K562 (cell line): ENCODE data around the gene TMC4. TPM values are rescaled to one million over a fixed set of nuclear protein-coding genes. Genes with fewer than 3 reads are reported as not detected.

Source experiments
- ATAC-seq: fragments of 200-7000 bp; cut with Tn5 transposase; 3 replicates; pipeline ENCODE4 v1.9.1; 2020; ENCODE audit warnings: moderate library complexity
- BruUV-seq: library from RNA; stranded (reverse); fragments of 400-500 nt; replicated peaks from 2 replicates; lab custom pipeline; 2021; lab: Mats Ljungman, UMichigan
- CTCF ChIA-PET: fragments of 300-600 bp; formaldehyde crosslinking; extraction: SDS; loops from one replicate; lab custom pipeline; 2021; ENCODE audit warnings: low intra/inter-chr PET ratio; lab: Yijun Ruan, JAX
- POLR2A ChIA-PET: fragments of 300-600, 350-650 bp; sonication (Branson Sonifier 250); formaldehyde crosslinking; extraction: SDS; loops from one replicate; lab custom pipeline; 2021; ENCODE audit warnings: antibody characterized with exemption, inconsistent platforms; lab: Yijun Ruan, JAX
- DNase-seq, 4 experiments: peaks; one replicate each; pipeline versions ENCODE4 v3.0.0 to v3.0.0-alpha.2; 2011 to 2018; ENCODE audit warnings: low spot score in 3 of 4, mixed read lengths in 3 of 4; ENCODE audit errors: extremely low read depth in 1 of 4
- FAIRE-seq: peaks from 2 replicates; lab custom pipeline; 2011; peaks lifted over from hg19 to GRCh38; lab: Jason Lieb, UNC
- H2AFZ ChIP-seq: 2 replicates; pipeline ENCODE4 v1.6.0; 2011; ENCODE audit warnings: low read depth, low read length, control low read depth, inconsistent platforms
- H3K27ac ChIP-seq: fragments of 200-600 bp; 3 replicates; pipeline ENCODE4 v1.8.0; 2011; ENCODE audit warnings: low read depth, mild to moderate bottlenecking, control low read depth, inconsistent platforms, low read length, moderate library complexity, mixed read lengths; ENCODE audit errors: extremely low read depth
- H3K27me3 ChIP-seq, 2 experiments: fragments of 300-600 bp in 1 of 2; 2 replicates in 1 of 2; 3 replicates in 1 of 2; pipeline versions ENCODE4 v1.6.0 to v1.8.0; 2011; ENCODE audit warnings: inconsistent platforms in 2 of 2, low read length in 2 of 2, mild to moderate bottlenecking in 1 of 2, mixed read lengths in 1 of 2, moderate library complexity in 1 of 2; ENCODE audit not compliant: control insufficient read depth in 2 of 2, insufficient read depth in 2 of 2
- H3K36me3 ChIP-seq: fragments of 300-600 bp; 3 replicates; pipeline ENCODE4 v1.8.0; 2011; ENCODE audit warnings: mild to moderate bottlenecking, low read length, inconsistent platforms; ENCODE audit not compliant: control insufficient read depth, insufficient read depth
- H3K4me1 ChIP-seq, 2 experiments: fragments of 200-600 bp in 1 of 2; replicated peaks in 1 of 2; 2 replicates in 1 of 2; 3 replicates in 1 of 2; pipeline versions ENCODE4 v1.5.1 to v1.8.0; 2011; ENCODE audit warnings: inconsistent platforms in 2 of 2, low read length in 2 of 2, mild to moderate bottlenecking in 1 of 2, mixed read lengths in 1 of 2, moderate library complexity in 1 of 2; ENCODE audit not compliant: control insufficient read depth in 2 of 2, insufficient read depth in 2 of 2
- H3K4me2 ChIP-seq: 2 replicates; pipeline ENCODE4 v1.6.1; 2011; ENCODE audit warnings: low read length, control low read depth, inconsistent platforms, mixed read lengths; ENCODE audit not compliant: insufficient read depth
- H3K4me3 ChIP-seq: fragments of 200-600 bp; sonication (generic), shearing (Covaris generic); 2 replicates; pipeline ENCODE4 v1.5.1; 2016; ENCODE audit warnings: control low read depth, inconsistent platforms
- H3K79me2 ChIP-seq: fragments of 200-600 bp; 3 replicates; pipeline ENCODE4 v1.8.0; 2011; ENCODE audit warnings: low read length, inconsistent platforms; ENCODE audit not compliant: control insufficient read depth, insufficient read depth
- H3K9ac ChIP-seq, 2 experiments: 2 replicates each; pipeline versions ENCODE4 v1.6.0 to v1.6.1; 2011; ENCODE audit warnings: low read depth in 2 of 2, low read length in 2 of 2, control low read depth in 1 of 2, inconsistent platforms in 1 of 2, mild to moderate bottlenecking in 1 of 2, mixed read lengths in 1 of 2; ENCODE audit not compliant: insufficient read depth in 1 of 2
- H3K9me1 ChIP-seq: one replicate; pipeline ENCODE4 v1.6.0; 2011; ENCODE audit warnings: inconsistent platforms, mild to moderate bottlenecking, low read length, moderate library complexity; ENCODE audit not compliant: control insufficient read depth, insufficient read depth
- H3K9me3 ChIP-seq: replicated peaks from 2 replicates; pipeline ENCODE4 v1.5.1; 2011; ENCODE audit warnings: low read depth, low read length, inconsistent platforms; ENCODE audit not compliant: control insufficient read depth, insufficient read depth
- H4K20me1 ChIP-seq: replicated peaks from 2 replicates; pipeline ENCODE4 v1.6.1; 2011; ENCODE audit warnings: low read length, inconsistent platforms, mixed read lengths; ENCODE audit not compliant: control insufficient read depth, insufficient read depth
- ARHGAP35 ChIP-seq: fragments of 450-650 bp; IDR thresholded peaks from 2 replicates; pipeline ENCODE4 v1.6.1; 2018; ENCODE audit not compliant: partially characterized antibody
- CBX1 ChIP-seq: sonication (generic); IDR thresholded peaks from 2 replicates; pipeline ENCODE4 v1.6.1; 2016; ENCODE audit warnings: antibody characterized with exemption, low read depth, mild to moderate bottlenecking
- CHCHD3 ChIP-seq: fragments of 250-450 bp; sonication (Bioruptor Pico); IDR thresholded peaks from 2 replicates; pipeline ENCODE4 v2.1.2; 2022; ENCODE audit warnings: mild to moderate bottlenecking
- EWSR1 ChIP-seq: fragments of 450-650 bp; IDR thresholded peaks from 2 replicates; pipeline ENCODE4 v1.6.1; 2018; ENCODE audit warnings: borderline replicate concordance, mild to moderate bottlenecking, low read depth, moderate library complexity; ENCODE audit not compliant: partially characterized antibody
- HNRNPLL ChIP-seq: fragments of 200-400 bp; formaldehyde crosslinking; IDR thresholded peaks from 2 replicates; pipeline ENCODE4 v1.6.1; 2017; ENCODE audit warnings: low read length, low read depth, mild to moderate bottlenecking; ENCODE audit not compliant: poor library complexity, severe bottlenecking
- HNRNPUL1 ChIP-seq: fragments of 200-400 bp; formaldehyde crosslinking; IDR thresholded peaks from 2 replicates; pipeline ENCODE4 v1.6.1; 2017; ENCODE audit warnings: low read length
- MBD1 ChIP-seq: fragments of 250-450 bp; sonication (Bioruptor Pico); IDR thresholded peaks from 2 replicates; pipeline ENCODE4 v1.8.0; 2022; ENCODE audit warnings: inconsistent platforms
- MIER1 ChIP-seq: fragments of 450-650 bp; IDR thresholded peaks from 2 replicates; pipeline ENCODE4 v1.6.1; 2016; ENCODE audit warnings: antibody characterized with exemption, mild to moderate bottlenecking, low read depth
- NBN ChIP-seq: fragments of 450-650 bp; IDR thresholded peaks from 2 replicates; pipeline ENCODE4 v1.6.1; 2016; ENCODE audit warnings: low read depth, mild to moderate bottlenecking
- NCOA2 ChIP-seq, 2 experiments: fragments of 450-650 bp; IDR thresholded peaks; 2 replicates each; pipeline ENCODE4 v1.6.1; 2018; ENCODE audit warnings: mild to moderate bottlenecking in 2 of 2, moderate library complexity in 1 of 2; ENCODE audit not compliant: partially characterized antibody in 2 of 2
- SAP30 ChIP-seq: fragments of 200-600 bp; sonication (generic); IDR thresholded peaks from 2 replicates; pipeline ENCODE4 v1.6.1; 2012; ENCODE audit warnings: borderline replicate concordance, low read depth, mild to moderate bottlenecking, moderate library complexity, low read length, control low read depth, inconsistent platforms; ENCODE audit not compliant: insufficient read depth, poor library complexity, severe bottlenecking
- ZBTB12 ChIP-seq: fragments of 250-450 bp; sonication (Bioruptor Pico); IDR thresholded peaks from 2 replicates; pipeline ENCODE4 v1.4.0; 2020
- ZNF639 ChIP-seq, 2 experiments: fragments of 200-800 bp in 1 of 2; sonication (Bioruptor generic) in 1 of 2; sonication (generic) in 1 of 2; formaldehyde crosslinking in 1 of 2; IDR thresholded peaks in 1 of 2; conservative IDR thresholded peaks in 1 of 2; 2 replicates each; pipeline versions ENCODE4 v1.5.0 to v1.6.1; 2016 to 2020; ENCODE audit warnings: missing compliant biosample characterization in 1 of 2, missing genetic modification characterization in 1 of 2, missing genetic modification reagents in 1 of 2
- WGBS: fragments of 100-300 bp; shearing (Covaris generic); methylation state at CpG from one replicate; pipeline ENCODE4 v1.1.6; 2016; ENCODE audit warnings: low coverage, mixed read lengths; ENCODE audit not compliant: insufficient coverage; ENCODE audit errors: missing lambda C conversion rate; 5-methylcytosine and 5-hydroxymethylcytosine counted together
- in situ Hi-C: fragments of 300-500 bp; cut with MboI; formaldehyde crosslinking; loops from 4 replicates; pipeline ENCODE4 v1.15.0; 2018; ENCODE audit warnings: inconsistent platforms, mixed read lengths
- intact Hi-C: fragments of 100-400 bp; cut with micrococcal nuclease; formaldehyde crosslinking; loops from 2 replicates; pipeline ENCODE4 v1.14.2; 2022
- polyA plus RNA-seq, 8 experiments: library from polyadenylated mRNA; depleted of rRNA in 4 of 8; stranded (reverse) in 5 of 8; unstranded in 3 of 8; fragments of >200 nt; fragmentation: Nextera tagmentation in 2 of 8; fragmentation: Illumina TruSeq in 1 of 8; extraction: Ambion mirVana in 2 of 8; extraction: Trizol in 1 of 8; gene quantifications; 2 replicates each; pipeline versions ENCODE4 v1.2.1 to v1.2.3, GENCODE V29; 2011 to 2014; ENCODE audit warnings: inconsistent platforms in 1 of 8, missing spikeins in 1 of 8
- total RNA-seq, 7 experiments: library from RNA; depleted of rRNA in 6 of 7; stranded (reverse); fragments of >200 nt in 6 of 7; fragmentation: Illumina TruSeq in 2 of 7; extraction: Trizol in 2 of 7; gene quantifications; 2 replicates each; pipeline versions ENCODE4 v1.2.1 to v1.2.3, GENCODE V29; 2011 to 2021; ENCODE audit warnings: low replicate concordance in 1 of 7
- TF ChIP-seq, protein P1 (sequence below): fragments of 450-650 bp; formaldehyde crosslinking; IDR thresholded peaks from 2 replicates; pipeline ENCODE4 v1.4.0; 2022; ENCODE audit warnings: missing genetic modification characterization

TMC4 gene
- total and polyA plus RNA-seq, 9 of the 15 experiments (the other 6 are each of a cell fraction or from before 2014, with no cell fraction given), result 0.12 to 0.79 (median 0.36) TPM; not detected in 2

GRCh38 chr19:54136086-54136863 is 36.7 kb downstream of the TMC4 start:
- BruUV-seq, result TSS peak; percentile 90
- no peak for ATAC-seq
- intact Hi-C loops, result loop anchor here (2.0 kb wide), 1 partner anchor 65 kb away; the partner anchor contains the start of gene RPS9
- no peak for TF ChIP-seq ARHGAP35
- TF ChIP-seq CBX1, result no peak
- peak; percentile 45 for TF ChIP-seq HNRNPLL
- no peak for TF ChIP-seq HNRNPUL1
- TF ChIP-seq MBD1 (CRISPR knock-in tag), result no peak
- no peak for TF ChIP-seq ZBTB12 (CRISPR knock-in tag)
- no peak for TF ChIP-seq NBN
- TF ChIP-seq ZNF639 (CRISPR knock-in tag; conservative IDR thresholded peaks at IDR 0.05 in 1 of 2, IDR thresholded peaks at IDR 0.05 in 1 of 2), result no peak
- TF ChIP-seq SAP30, result peak; percentile 83
- TF ChIP-seq EWSR1, result no peak
- TF ChIP-seq, protein P1, sequence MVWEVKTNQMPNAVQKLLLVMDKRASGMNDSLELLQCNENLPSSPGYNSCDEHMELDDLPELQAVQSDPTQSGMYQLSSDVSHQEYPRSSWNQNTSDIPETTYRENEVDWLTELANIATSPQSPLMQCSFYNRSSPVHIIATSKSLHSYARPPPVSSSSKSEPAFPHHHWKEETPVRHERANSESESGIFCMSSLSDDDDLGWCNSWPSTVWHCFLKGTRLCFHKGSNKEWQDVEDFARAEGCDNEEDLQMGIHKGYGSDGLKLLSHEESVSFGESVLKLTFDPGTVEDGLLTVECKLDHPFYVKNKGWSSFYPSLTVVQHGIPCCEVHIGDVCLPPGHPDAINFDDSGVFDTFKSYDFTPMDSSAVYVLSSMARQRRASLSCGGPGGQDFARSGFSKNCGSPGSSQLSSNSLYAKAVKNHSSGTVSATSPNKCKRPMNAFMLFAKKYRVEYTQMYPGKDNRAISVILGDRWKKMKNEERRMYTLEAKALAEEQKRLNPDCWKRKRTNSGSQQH, result peak; percentile 25; the same call in 1 of the 2 replicates
- TF ChIP-seq CHCHD3 (CRISPR knock-in tag), result no peak
- 0 out of 2 replicates have a peak, but pooled peaks have one; percentile 57 for TF ChIP-seq MIER1
- no peak for TF ChIP-seq NCOA2 (IDR thresholded peaks at IDR 0.05; ENCODE audit: partially characterized antibody in 2 of 2)

More at GRCh38 chr19:54136086-54136863, 36.7 kb downstream of the TMC4 start:
- H3K9ac ChIP-seq, result peak overlapping the region; percentile 69 to 86
- peak in 1 of 4 experiments; percentile 26 for DNase-seq
- peaks cover 12% of the 10 kb centered on the region for H4K20me1 ChIP-seq
- peak overlapping the region; percentile 59 for H3K27ac ChIP-seq
- 9% methylated on average over 29 of the region's 30 CpGs for WGBS
- H3K4me1 ChIP-seq, result peaks cover 14 to 23% of the 10 kb centered on the region in 2 experiments; a peak in 4 of 5 replicates
- in situ Hi-C loops, result no loop called here
- no peaks in the 10 kb centered on the region for H3K27me3 ChIP-seq
- ChIA-PET CTCF (no interaction called here), POLR2A (interaction anchor here (0.6 to 3.1 kb wide), 13 partner anchors 12 to 87 kb away, joined by 3 to 29 read pairs (median 8); partner anchors contain the start of genes LENG1, MBOAT7, PRPF31 and RPS9)
- H3K36me3 ChIP-seq, result peaks cover 33% of the 10 kb centered on the region
- H3K4me2 ChIP-seq, result peak overlapping the region; percentile 100
- no peak for FAIRE-seq
- peak overlapping the region; percentile 51 for H3K4me3 ChIP-seq
- peaks cover 16% of the 10 kb centered on the region for H3K9me1 ChIP-seq
- H3K9me3 ChIP-seq, result no peaks in the 10 kb centered on the region
- peak overlapping the region; percentile 92 for H2AFZ ChIP-seq
- H3K79me2 ChIP-seq, result peaks cover 37% of the 10 kb centered on the region
